Neural progenitor cell (in vitro differentiated cells): ENCODE measurements around the gene TET2. TPM values are rescaled to one million over a fixed set of nuclear protein-coding genes. Genes with fewer than 3 reads are reported as not detected.

Source experiments
- DNase-seq: peaks from one replicate; pipeline ENCODE4 v3.0.0-alpha.2; 2016; ENCODE audit warnings: low spot score
- H2AFZ ChIP-seq: fragments of 200-600 bp; sonication (generic); replicated peaks from 2 replicates; pipeline ENCODE4 v1.6.1; 2016; ENCODE audit warnings: antibody characterized with exemption
- H3F3A ChIP-seq: fragments of 200-600 bp; sonication (generic); 2 replicates; pipeline ENCODE4 v1.6.1; 2016; ENCODE audit warnings: antibody characterized with exemption, low read depth
- H3K27ac ChIP-seq: fragments of 200-600 bp; sonication (generic); 2 replicates; pipeline ENCODE4 v1.5.1; 2016; ENCODE audit warnings: mild to moderate bottlenecking
- H3K27me3 ChIP-seq: fragments of 200-600 bp; sonication (generic); 2 replicates; pipeline ENCODE4 v1.6.1; 2016; ENCODE audit warnings: mild to moderate bottlenecking, moderate library complexity
- H3K36me3 ChIP-seq: fragments of 200-600 bp; sonication (generic); 2 replicates; pipeline ENCODE4 v1.5.1; 2016
- H3K4me1 ChIP-seq: fragments of 200-600 bp; sonication (generic); 2 replicates; pipeline ENCODE4 v1.6.1; 2016; ENCODE audit warnings: mixed run types
- H3K4me2 ChIP-seq: fragments of 200-600 bp; sonication (generic); 2 replicates; pipeline ENCODE4 v1.6.1; 2016
- H3K4me3 ChIP-seq: fragments of 200-600 bp; sonication (generic); 2 replicates; pipeline ENCODE4 v1.5.1; 2016
- H3K79me2 ChIP-seq: fragments of 200-600 bp; sonication (generic); 2 replicates; pipeline ENCODE4 v1.6.1; 2016; ENCODE audit warnings: low read depth
- H3K9ac ChIP-seq: fragments of 200-600 bp; sonication (generic); 2 replicates; pipeline ENCODE4 v1.6.1; 2016
- H3K9me3 ChIP-seq: fragments of 200-600 bp; sonication (generic); 2 replicates; pipeline ENCODE4 v1.5.1; 2016; ENCODE audit warnings: low read depth
- H4K20me1 ChIP-seq: fragments of 200-600 bp; sonication (generic); 2 replicates; pipeline ENCODE4 v1.6.1; 2016; ENCODE audit warnings: low read depth
- H3K27ac Mint-ChIP-seq: 3 replicates; pipeline ENCODE4 v1.8.0; 2021; ENCODE audit warnings: mixed read lengths
- H3K27me3 Mint-ChIP-seq: 2 replicates; pipeline ENCODE4 v1.8.0; 2022; ENCODE audit warnings: low read depth, mild to moderate bottlenecking, inconsistent platforms, moderate library complexity, mixed read lengths; ENCODE audit not compliant: insufficient read depth
- H3K36me3 Mint-ChIP-seq: 3 replicates; pipeline ENCODE4 v1.8.0; 2021; ENCODE audit warnings: mixed read lengths
- H3K4me1 Mint-ChIP-seq: 3 replicates; pipeline ENCODE4 v1.8.0; 2021; ENCODE audit warnings: mixed read lengths
- H3K4me3 Mint-ChIP-seq: 3 replicates; pipeline ENCODE4 v1.8.0; 2021; ENCODE audit warnings: mild to moderate bottlenecking, moderate library complexity, mixed read lengths
- H3K9me3 Mint-ChIP-seq: 3 replicates; pipeline ENCODE4 v1.8.0; 2020; ENCODE audit warnings: mixed read lengths
- CTCF ChIP-seq: fragments of 200-600 bp; sonication (generic); IDR thresholded peaks from 2 replicates; pipeline ENCODE4 v1.5.1; 2017; ENCODE audit warnings: antibody characterized with exemption, mild to moderate bottlenecking
- EZH2 ChIP-seq: fragments of 200-600 bp; sonication (generic); IDR thresholded peaks from 2 replicates; pipeline ENCODE4 v1.6.1; 2017; ENCODE audit warnings: antibody characterized with exemption, mild to moderate bottlenecking, moderate library complexity
- EZH2phosphoT487 ChIP-seq: fragments of 200-600 bp; sonication (generic); IDR thresholded peaks from 2 replicates; pipeline ENCODE4 v1.6.1; 2017; ENCODE audit warnings: antibody characterized with exemption
- total RNA-seq: library from RNA; depleted of rRNA; stranded (reverse); fragments of >200 nt; gene quantifications from 2 replicates; pipeline ENCODE4 v1.2.3, GENCODE V29; 2015; ENCODE audit warnings: low replicate concordance

Gene TET2
- total RNA-seq, 1 donor from 2014 or later, result 17.0 TPM

GRCh38 chr4:105274504-105274903 lies 127.8 kb downstream of the TET2 start:
- no peak overlapping the region for H2AFZ ChIP-seq
- H3K9ac ChIP-seq, result no peak overlapping the region
- no peaks in the 10 kb centered on the region for H3K9me3 ChIP-seq
- H3K4me3 Mint-ChIP-seq, result no peak overlapping the region
- DNase-seq, result no peak
- H3K27ac ChIP-seq, result no peak overlapping the region
- TF ChIP-seq EZH2phosphoT487 (no peak), CTCF (no peak)
- no peaks in the 10 kb centered on the region for H3K79me2 ChIP-seq
- no peaks in the 10 kb centered on the region for H3K27me3 Mint-ChIP-seq
- H3K4me3 ChIP-seq, result no peak overlapping the region
- no peak overlapping the region for H3K27ac Mint-ChIP-seq
- H3K36me3 Mint-ChIP-seq, result peaks cover 51% of the 10 kb centered on the region
- no peaks in the 10 kb centered on the region for H3K27me3 ChIP-seq
- no peaks in the 10 kb centered on the region for H3K9me3 Mint-ChIP-seq
- H3F3A ChIP-seq, result no peaks in the 10 kb centered on the region
- no peaks in the 10 kb centered on the region for H3K4me1 Mint-ChIP-seq
- H3K4me2 ChIP-seq, result no peak overlapping the region
- H3K36me3 ChIP-seq, result peaks cover 7% of the 10 kb centered on the region
- no peaks in the 10 kb centered on the region for H3K4me1 ChIP-seq
- no peaks in the 10 kb centered on the region for H4K20me1 ChIP-seq

- Histone ChIP-seq H3K36me3 (peaks cover 7% of the 10 kb centered on the region), H3K4me2 (no peak overlapping the region), H3K79me2 (no peaks in the 10 kb centered on the region), H3K27ac (no peak overlapping the region), H3K4me1 (no peaks in the 10 kb centered on the region), H4K20me1 (no peaks in the 10 kb centered on the region), H3K27me3 (no peaks in the 10 kb centered on the region), H3K4me3 (no peak overlapping the region), H3F3A (no peaks in the 10 kb centered on the region), H3K9me3 (no peaks in the 10 kb centered on the region), H3K9ac (no peak overlapping the region), H2AFZ (no peak overlapping the region)
- Mint-ChIP-seq H3K36me3 (peaks cover 37% of the 10 kb centered on the region), H3K4me1 (no peaks in the 10 kb centered on the region), H3K4me3 (no peak overlapping the region), H3K27me3 (no peaks in the 10 kb centered on the region), H3K9me3 (no peaks in the 10 kb centered on the region), H3K27ac (no peak overlapping the region)
- TF ChIP-seq CTCF, result no peak
- no peak for DNase-seq
Measured at GRCh38 chr4:105276361-105277104, 129.9 kb downstream of the TET2 start.

- peaks cover 7% of the 10 kb centered on the region for H3K36me3 ChIP-seq
- no peaks in the 10 kb centered on the region for H4K20me1 ChIP-seq
- no peak for DNase-seq
- no peak overlapping the region for H3K4me3 ChIP-seq
- H3K9me3 Mint-ChIP-seq, result no peaks in the 10 kb centered on the region
- H3K4me1 Mint-ChIP-seq, result no peaks in the 10 kb centered on the region
- H2AFZ ChIP-seq, result no peak overlapping the region
- no peaks in the 10 kb centered on the region for H3K27me3 ChIP-seq
- no peaks in the 10 kb centered on the region for H3F3A ChIP-seq
- no peaks in the 10 kb centered on the region for H3K27me3 Mint-ChIP-seq
- H3K79me2 ChIP-seq, result no peaks in the 10 kb centered on the region
- no peak overlapping the region for H3K27ac Mint-ChIP-seq
- H3K4me2 ChIP-seq, result no peak overlapping the region
- H3K36me3 Mint-ChIP-seq, result peaks cover 29% of the 10 kb centered on the region
- no peak for TF ChIP-seq EZH2phosphoT487
- no peak for TF ChIP-seq CTCF
- no peak for TF ChIP-seq EZH2
- no peaks in the 10 kb centered on the region for H3K4me1 ChIP-seq
- no peaks in the 10 kb centered on the region for H3K9me3 ChIP-seq
- H3K9ac ChIP-seq, result no peak overlapping the region
- H3K4me3 Mint-ChIP-seq, result no peak overlapping the region
- H3K27ac ChIP-seq, result no peak overlapping the region
Measured at GRCh38 chr4:105277702-105278101, 131.0 kb downstream of the TET2 start.
